T-helper 2 cell (primary cell): ENCODE measurements around the gene KCNQ1.

Experiments used
- DNase-seq, 5 experiments: peaks; one replicate each; pipeline versions ENCODE4 v3.0.0 to v3.0.0-alpha.2; 2012 to 2022

KCNQ1 gene

GRCh38 chr11:2582946-2583604 is 138.3 kb downstream of the KCNQ1 start:
- DNase-seq: peak in 2 of 5 experiments; percentile 2 to 3

DNA sequence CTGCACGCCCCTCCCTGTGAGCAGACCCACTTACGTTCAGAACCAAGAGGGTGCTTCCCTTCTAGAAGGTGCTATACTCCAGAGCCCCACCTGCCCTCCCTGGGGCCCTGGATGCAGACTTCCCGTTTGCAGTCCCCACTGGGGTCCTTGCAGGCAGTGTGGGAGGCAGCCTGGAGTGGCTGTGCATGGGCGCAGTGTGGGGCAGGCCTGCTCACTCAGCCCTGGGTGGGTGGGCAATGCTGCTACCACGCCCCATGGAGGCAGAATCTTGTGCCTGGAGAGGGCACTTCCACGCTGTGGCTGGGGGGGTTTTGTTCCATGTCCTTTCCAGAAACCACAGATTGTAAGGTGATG is 138.8 kb downstream of the KCNQ1 start:
- DNase-seq: peak in 1 of 5 experiments; percentile 5

DNA sequence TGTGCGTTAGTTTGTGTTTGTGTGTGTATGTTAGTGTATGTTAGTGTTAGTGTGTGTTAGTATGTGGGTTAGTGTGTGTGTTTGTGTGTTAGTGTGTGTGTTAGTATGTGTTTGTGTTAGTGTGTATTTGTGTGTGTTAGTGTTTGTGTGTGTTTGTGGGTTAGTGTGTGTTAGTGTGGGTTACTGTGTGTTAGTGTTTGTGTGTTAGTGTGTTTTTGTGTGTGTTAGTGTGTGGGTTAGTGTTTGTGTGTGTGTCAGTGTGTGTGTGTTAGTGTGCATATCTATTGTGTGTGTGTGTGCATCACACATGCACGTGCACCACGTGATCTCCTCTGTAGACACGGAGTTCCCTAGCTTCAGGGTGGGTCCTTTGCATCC is 139.6 kb downstream of the KCNQ1 start:
- DNase-seq: no peak

DNA sequence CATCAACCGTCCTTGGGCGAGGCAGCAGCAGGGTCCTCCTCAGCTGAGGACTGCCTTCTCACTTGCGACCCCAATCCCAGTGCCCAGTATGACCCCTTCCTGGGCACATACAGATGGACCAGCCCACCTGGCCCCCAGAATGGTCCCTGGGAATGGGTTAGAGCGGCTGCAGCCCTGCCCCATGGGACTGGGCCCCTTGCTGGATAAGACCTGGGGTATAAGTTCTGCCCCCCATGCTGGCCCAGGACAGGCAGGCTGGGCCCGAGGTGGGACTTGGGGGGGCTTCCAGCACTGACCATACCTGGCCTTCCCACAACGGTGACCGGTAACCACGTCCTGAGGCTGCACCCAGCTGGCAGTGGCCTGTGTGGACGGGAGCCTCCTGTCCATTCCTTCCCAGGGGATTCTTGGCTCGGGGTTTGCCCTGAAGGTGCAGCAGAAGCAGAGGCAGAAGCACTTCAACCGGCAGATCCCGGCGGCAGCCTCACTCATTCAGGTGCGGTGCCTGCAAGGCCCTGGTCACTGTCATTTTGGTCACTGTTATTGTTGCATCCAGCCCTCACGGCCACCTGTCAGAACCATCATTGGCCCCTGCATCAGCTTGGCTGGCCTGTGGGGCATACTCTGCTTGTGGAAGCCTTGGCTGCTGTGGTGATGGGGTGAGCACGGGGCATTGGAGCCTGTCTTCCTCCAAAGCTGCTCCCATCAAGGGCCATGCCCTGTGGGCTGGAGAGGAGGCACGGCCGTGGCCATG is 140.2 kb downstream of the KCNQ1 start:
- DNase-seq: peak in 1 of 5 experiments; percentile 7

DNA sequence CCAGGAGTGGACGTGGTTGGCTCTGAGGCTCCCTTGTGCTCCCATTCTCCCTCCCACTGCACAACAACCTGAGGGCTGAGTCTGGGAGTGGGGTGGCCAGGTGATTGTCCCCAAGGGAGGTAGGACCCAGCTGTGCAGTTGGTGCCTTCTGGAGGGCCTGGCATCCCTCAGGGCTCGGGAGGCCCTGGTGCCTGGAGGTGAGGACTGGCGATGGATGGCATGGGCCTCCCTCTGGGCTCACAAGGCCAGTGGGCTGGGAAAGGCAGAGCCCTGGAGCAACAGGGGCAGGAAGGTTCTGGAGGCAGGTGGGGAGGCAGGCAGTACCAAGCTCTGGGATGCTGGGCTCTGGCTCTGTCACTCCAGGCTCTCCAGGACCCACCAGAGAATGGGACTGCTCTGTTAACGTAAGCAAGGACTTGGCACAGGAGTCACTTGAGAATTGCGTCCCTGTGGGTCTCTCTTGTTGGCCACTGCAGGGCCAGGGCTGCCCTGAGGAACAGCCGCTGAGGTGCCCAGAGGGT is 140.8 kb downstream of the KCNQ1 start:
- DNase-seq: peak in 1 of 5 experiments; percentile 1

GRCh38 chr11:2586087-2586792 is 141.4 kb downstream of the KCNQ1 start:
- peak in 1 of 5 experiments; percentile 7 for DNase-seq

GRCh38 chr11:2586793-2587131 is 142.0 kb downstream of the KCNQ1 start:
- DNase-seq: no peak

- peak in 1 of 5 experiments; percentile 8 for DNase-seq
Observed at GRCh38 chr11:2587132-2587930, 142.5 kb downstream of the KCNQ1 start.

DNA sequence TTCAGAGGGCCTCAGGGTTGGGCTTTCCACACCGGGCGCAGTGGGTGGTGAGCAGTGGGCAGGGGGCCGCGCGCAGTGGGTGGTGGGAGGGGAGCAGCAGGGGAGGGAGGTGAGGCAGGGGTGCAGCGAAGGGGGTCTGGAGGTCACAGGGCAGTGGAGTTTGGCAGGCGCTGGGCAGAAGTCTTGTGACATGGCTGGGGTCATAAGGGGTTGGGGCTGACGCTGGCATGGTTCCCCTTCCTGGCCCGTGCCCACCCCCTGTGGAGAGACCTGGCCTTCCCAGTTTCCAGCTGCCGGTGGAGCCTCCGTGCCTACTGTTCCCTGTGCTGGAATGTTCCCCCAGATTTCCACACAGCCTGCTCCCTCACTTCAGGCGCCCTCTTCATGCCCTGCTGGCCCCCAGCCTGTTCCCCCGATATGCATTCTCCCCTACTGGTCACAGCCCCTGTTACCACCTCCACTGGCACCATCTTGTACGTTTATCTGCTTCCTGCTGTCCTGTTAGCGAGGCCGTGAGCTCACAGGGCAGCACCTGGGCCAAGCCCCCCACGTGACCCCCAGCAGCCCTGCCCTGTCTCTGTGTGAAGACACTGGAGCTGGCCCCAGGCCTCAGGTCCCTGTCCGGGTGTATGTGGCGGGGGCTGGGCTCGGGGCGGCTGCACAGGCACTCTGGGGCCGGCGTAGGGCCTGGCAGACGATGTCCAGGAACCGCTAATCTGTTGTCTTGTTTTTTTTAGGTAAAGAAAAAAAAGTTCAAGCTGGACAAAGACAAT is 143.4 kb downstream of the KCNQ1 start:
- no peak for DNase-seq

GRCh38 chr11:2588809-2589537 is 144.2 kb downstream of the KCNQ1 start:
- DNase-seq: no peak

GRCh38 chr11:2589538-2589934 is 144.7 kb downstream of the KCNQ1 start:
- DNase-seq: no peak

DNA sequence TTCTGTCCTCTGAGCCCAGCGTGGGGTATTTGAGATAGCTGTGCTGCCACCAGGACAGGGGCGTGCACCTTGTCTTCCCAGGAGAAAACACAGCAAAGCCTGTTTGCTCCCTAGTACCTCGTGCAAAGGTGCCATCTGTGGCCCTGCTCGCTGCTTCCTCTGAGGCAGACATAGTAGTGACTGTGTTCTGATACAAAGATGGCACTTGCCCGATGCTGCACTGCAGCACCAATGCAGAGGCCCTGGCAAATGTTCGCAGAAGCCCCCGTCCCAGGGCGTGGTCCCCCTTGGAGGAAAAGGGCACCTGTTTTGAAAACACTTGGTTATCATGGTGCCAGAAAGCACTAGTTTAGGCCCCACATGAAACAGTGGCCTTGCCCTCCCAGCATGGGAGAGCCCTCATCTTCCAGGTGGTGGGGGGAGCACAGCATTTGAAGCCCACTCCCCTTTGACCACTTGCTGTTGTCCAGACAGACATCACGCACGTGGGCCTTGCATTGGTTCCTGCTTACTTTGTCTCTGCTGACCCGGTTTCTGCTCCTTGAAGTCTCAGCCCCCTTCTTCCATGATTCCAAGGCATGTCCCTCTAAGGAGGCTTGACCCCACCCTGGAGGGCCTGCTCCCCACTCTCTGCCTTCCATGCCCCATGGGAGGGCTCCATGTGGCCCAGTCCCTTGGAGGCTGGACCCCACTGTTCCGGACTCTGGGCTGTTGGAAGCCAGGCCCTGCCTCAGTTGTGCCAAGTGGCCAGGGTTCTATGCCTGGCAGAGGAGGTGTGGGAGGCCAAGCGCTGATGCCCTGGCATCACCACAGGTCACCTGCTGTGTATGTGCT is 145.5 kb downstream of the KCNQ1 start:
- peak in 1 of 5 experiments; percentile 6 for DNase-seq

GRCh38 chr11:2590965-2591754 is 146.4 kb downstream of the KCNQ1 start:
- peak in 1 of 5 experiments; percentile 7 for DNase-seq

DNA sequence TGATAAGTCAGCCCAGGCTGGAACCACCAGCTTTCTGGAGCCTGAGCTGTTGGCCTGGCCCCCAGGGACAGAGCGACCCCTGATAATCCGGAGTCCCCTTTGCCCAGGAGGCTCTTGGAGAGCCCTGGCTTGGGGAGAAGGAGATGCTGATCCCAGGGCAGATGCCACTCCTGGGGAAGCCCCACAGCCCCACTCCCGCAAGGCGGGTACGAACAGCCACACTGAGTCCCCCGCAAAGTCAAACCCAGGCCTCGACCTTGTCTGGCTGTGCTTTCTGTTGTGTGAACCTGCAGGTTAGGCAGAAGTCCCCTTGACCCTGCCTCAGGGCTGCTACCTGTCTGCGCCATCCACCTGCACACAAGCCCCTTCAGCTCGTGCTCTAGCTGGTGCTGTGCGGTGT is 147.0 kb downstream of the KCNQ1 start:
- DNase-seq: no peak

DNA sequence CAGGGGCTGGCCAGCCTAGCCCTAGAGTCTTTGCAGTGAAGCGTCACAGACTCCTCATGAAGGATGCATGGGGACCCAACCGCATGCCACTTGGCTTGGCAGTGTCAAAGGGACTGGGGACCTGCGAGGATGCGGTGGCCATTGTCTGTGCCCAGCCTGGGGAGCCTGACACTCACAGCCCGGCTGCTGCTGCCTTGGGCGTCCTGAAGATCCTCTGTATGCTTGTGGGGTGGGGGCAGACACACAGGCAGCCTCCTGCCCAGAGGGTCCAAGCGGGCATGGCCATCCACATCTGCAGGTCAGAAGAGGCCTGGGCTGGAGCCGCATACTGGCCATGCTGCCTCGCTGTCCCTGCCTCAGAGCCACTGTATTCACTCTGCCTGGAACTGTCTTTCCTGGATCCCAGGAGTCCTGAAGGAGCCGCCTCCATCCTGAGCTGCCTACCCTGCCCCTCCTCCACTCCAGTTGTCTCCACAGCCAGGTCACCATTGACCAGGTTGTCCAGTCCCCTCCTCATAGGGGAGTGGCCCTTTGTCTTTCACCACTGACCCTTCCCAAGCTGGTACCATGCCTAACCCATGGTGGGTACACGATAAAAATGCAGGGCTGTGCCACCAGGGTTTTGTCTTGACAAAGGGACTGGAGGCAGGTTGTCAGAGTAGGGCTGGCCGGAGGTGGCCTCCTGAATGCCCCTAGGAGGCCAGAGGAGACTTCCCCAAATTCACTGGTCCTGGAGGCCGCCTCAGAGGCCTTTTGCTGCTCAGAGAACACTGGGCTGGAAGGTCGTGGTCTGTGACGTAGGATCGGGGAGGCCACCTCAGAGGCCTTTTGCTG is 148.0 kb downstream of the KCNQ1 start:
- no peak for DNase-seq

GRCh38 chr11:2593393-2593950 is 148.7 kb downstream of the KCNQ1 start:
- DNase-seq: no peak

DNA sequence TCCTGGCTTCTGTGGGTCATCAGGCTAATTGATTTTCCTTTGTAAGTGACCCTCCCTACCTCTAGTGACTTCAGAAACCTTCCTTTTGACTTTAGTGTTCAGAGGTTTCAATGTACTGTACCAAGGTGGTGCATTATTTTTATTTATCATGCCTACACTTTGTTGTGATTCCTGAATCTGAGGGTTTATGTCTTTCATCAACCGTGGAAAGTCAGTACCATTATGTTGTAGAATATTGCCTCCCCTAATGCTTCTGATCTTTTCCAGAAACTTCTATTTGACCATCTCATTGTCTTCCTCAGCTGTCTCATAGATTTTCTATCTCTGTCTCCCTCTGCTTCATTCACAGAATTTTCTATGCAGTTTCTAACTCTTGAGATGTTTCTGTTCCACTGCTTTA is 149.5 kb downstream of the KCNQ1 start:
- DNase-seq: no peak

GRCh38 chr11:2595204-2595603 is 150.4 kb downstream of the KCNQ1 start:
- DNase-seq: no peak
